ENCODE measurements around the gene TELO2. TPM values are rescaled to one million over a fixed set of nuclear protein-coding genes. Genes with fewer than 3 reads are reported as not detected.
A peak's percentile ranks its signal among the peaks of the same experiment; 100 is the strongest.

The TELO2 gene
- total and polyA plus RNA-seq, 4 donors: 24.4 to 64.2 (median 42.8) TPM

DNA sequence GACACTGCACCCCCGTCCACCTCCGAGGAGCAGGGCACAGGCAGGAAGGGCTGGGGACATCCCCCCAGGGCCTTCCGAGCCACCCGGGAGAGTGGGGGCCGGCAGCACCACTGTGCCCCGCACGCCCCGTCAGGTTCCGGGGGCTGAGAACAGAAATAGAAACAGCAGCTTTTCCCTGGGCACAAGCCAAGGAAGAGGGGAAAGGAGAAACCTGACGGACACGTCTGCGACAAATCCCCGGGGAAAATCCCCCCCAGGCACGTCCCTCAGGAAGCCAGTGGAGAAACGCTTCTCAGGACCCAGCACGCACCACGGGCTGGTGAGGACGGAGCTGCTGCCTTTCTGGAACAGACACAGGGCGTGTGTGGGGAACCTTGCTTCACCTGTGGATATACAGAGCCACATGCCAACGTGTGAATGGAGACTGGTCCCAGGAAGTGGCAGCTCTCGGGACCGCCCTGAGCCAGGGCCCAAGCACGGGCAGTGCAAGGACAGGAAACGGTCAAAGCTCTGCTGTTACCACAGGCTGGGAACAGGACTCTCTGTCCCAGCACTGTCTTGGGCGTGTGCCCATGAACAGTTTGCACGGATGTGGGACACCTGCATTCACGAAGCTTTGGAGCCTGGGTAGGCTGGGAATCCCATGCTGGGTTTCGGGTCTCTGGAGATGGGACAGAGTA is 39.1 kb downstream of the TELO2 start:
- H3K27me3 ChIP-seq (ENCODE audit: control insufficient read depth in 3 of 3, insufficient read depth in 3 of 3, low read length in 2 of 3): no peaks in the 10 kb centered on the region
- no peak for ATAC-seq (ENCODE audit: insufficient read depth, low FRiP score)
- H3K36me3 ChIP-seq (ENCODE audit: control insufficient read depth in 4 of 4, insufficient read depth in 4 of 4, low read length in 4 of 4): peaks cover 0 to 14% (median 6%) of the 10 kb centered on the region in 4 donors
- peak in 2 of 3 donors; percentile 40 to 56 for DNase-seq
- H3K4me1 ChIP-seq (ENCODE audit: control insufficient read depth in 5 of 5, insufficient read depth in 5 of 5, low read length in 5 of 5): peaks cover 5 to 66% (median 18%) of the 10 kb centered on the region in 5 donors
- H3K27ac ChIP-seq (ENCODE audit: low read depth in 1 of 2, low read length in 1 of 2): peak overlapping the region; percentile 95
- H3K4me3 ChIP-seq: no peak overlapping the region
- no peaks in the 10 kb centered on the region for H3K9me3 ChIP-seq (ENCODE audit: control insufficient read depth in 4 of 4, insufficient read depth in 3 of 4, low read length in 3 of 4)
- 59 to 70% methylated on average over 28 of the region's 28 CpGs for WGBS, 2 donors
- H3K9ac ChIP-seq (ENCODE audit: insufficient read depth in 1 of 2, low read length in 2 of 2): no peak overlapping the region
- TF ChIP-seq, protein P1, sequence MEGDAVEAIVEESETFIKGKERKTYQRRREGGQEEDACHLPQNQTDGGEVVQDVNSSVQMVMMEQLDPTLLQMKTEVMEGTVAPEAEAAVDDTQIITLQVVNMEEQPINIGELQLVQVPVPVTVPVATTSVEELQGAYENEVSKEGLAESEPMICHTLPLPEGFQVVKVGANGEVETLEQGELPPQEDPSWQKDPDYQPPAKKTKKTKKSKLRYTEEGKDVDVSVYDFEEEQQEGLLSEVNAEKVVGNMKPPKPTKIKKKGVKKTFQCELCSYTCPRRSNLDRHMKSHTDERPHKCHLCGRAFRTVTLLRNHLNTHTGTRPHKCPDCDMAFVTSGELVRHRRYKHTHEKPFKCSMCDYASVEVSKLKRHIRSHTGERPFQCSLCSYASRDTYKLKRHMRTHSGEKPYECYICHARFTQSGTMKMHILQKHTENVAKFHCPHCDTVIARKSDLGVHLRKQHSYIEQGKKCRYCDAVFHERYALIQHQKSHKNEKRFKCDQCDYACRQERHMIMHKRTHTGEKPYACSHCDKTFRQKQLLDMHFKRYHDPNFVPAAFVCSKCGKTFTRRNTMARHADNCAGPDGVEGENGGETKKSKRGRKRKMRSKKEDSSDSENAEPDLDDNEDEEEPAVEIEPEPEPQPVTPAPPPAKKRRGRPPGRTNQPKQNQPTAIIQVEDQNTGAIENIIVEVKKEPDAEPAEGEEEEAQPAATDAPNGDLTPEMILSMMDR (IDR thresholded peaks at IDR 0.05; ENCODE audit: control extremely low read depth, extremely low read depth): no peak

DNA sequence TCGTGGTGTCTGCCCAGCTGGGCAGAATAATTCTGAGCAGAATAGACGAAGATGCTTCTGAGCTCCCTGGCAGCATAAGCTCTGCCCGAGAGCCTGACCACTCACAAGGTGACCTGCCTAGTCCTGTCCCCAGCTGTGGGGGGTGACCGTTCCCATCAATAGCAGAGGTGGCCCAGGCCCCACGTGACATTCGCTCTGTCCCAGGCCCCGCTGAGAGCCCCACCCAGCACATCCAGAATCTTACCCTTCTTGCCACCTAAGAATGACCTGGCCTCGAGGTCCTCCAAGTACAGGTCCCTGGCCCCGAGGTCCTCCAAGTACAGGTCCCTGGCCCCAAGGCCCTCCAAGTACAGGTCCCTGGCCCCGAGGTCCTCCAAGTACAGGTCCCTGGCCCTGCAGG is 39.6 kb downstream of the TELO2 start:
- peaks cover 0 to 19% (median 8%) of the 10 kb centered on the region in 4 donors for H3K36me3 ChIP-seq (ENCODE audit: control insufficient read depth in 4 of 4, insufficient read depth in 4 of 4, low read length in 4 of 4)
- no peak overlapping the region for H3K4me3 ChIP-seq
- H3K9ac ChIP-seq (ENCODE audit: insufficient read depth in 1 of 2, low read length in 2 of 2): no peak overlapping the region
- TF ChIP-seq, protein P1 (IDR thresholded peaks at IDR 0.05; ENCODE audit: control extremely low read depth, extremely low read depth): no peak
- DNase-seq (no peak), ATAC-seq (ENCODE audit: insufficient read depth, low FRiP score) (no peak)
- H3K4me1 ChIP-seq (ENCODE audit: control insufficient read depth in 5 of 5, insufficient read depth in 5 of 5, low read length in 5 of 5): peaks cover 5 to 68% (median 16%) of the 10 kb centered on the region in 5 donors
- no peaks in the 10 kb centered on the region for H3K9me3 ChIP-seq (ENCODE audit: control insufficient read depth in 4 of 4, insufficient read depth in 3 of 4, low read length in 3 of 4)
- no peaks in the 10 kb centered on the region for H3K27me3 ChIP-seq (ENCODE audit: control insufficient read depth in 3 of 3, insufficient read depth in 3 of 3, low read length in 2 of 3)
- 70 to 80% methylated on average over 10 of the region's 10 CpGs for WGBS, 2 donors
- peak overlapping the region; percentile 95 for H3K27ac ChIP-seq (ENCODE audit: low read depth in 1 of 2, low read length in 1 of 2)

DNA sequence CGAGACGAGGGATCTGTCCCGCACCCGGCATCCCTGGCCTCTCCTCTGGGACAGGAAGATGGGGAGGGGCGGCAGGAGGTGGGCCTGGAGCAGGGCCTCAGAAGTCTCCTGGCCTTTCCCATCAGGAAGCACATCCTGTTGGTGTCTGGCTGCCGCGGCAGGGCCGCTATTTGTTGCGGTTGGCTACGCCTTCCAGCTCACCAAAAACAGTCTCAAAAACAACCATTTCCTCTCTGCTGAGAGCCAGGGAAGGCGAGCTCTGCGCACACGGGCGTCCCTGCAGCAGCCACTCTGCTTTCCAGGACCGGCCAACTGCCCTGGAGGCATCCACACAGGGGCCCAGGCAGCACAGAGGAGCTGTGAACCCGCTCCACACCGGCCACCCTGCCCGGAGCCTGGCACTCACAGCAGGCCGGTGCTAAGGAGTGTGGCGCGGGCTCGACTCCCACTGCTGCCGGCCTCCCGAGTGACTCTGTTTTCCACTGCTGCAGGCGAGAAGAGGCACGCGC is 40.3 kb downstream of the TELO2 start, which contains the start of gene TMEM204:
TSS of gene TMEM204 (plus strand) at position 224 of the 509 bp plus-strand sequence. CDS start 610 bp downstream, outside the sequence.
- TF ChIP-seq, protein P1 (IDR thresholded peaks at IDR 0.05; ENCODE audit: control extremely low read depth, extremely low read depth): no peak
- DNase-seq: peak; percentile 81 to 95 (median 83)
- Histone ChIP-seq H3K27ac (ENCODE audit: low read depth in 1 of 2, low read length in 1 of 2) (peak within 1 kb of the TSS; percentile 95), H3K27me3 (ENCODE audit: control insufficient read depth in 3 of 3, insufficient read depth in 3 of 3, low read length in 2 of 3) (no peaks in the 10 kb centered on the region), H3K36me3 (ENCODE audit: control insufficient read depth in 4 of 4, insufficient read depth in 4 of 4, low read length in 4 of 4) (peaks cover 0 to 26% (median 12%) of the 10 kb centered on the region in 4 donors), H3K4me1 (ENCODE audit: control insufficient read depth in 5 of 5, insufficient read depth in 5 of 5, low read length in 5 of 5) (peaks cover 5 to 71% (median 16%) of the 10 kb centered on the region in 5 donors), H3K9ac (ENCODE audit: insufficient read depth in 1 of 2, low read length in 2 of 2) (no peak within 1 kb of the TSS), H3K9me3 (ENCODE audit: control insufficient read depth in 4 of 4, insufficient read depth in 3 of 4, low read length in 3 of 4) (no peaks in the 10 kb centered on the region), H3K4me3 (peak within 1 kb of the TSS; percentile 82)
- peak; percentile 12 for ATAC-seq (ENCODE audit: insufficient read depth, low FRiP score)
- WGBS, 2 donors: 28 to 31% methylated on average over 27 of the region's 27 CpGs

All from lung (tissue), 12 donors.